ENCODE results near the gene KCNE4.

The KCNE4 gene

DNA sequence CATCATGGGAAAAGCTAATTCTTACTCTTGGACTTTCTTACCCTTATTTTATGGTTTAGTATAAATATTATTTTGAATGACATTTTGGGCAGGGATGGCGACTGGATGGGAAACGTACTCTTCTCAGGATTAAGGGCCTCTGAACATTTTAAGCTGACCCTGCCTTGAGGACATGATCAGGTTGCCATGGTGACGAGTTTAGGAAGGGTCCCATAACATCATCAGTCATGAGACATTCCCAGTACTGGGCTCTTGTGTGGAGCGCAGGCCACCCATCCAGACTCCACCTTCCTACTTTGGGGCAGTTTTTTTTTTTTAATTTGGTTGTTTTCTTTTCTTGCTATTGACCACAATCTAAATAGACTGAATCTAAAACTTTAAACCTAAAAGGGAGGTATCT lies 40.7 kb downstream of the KCNE4 start:
- TF ChIP-seq, protein P1, sequence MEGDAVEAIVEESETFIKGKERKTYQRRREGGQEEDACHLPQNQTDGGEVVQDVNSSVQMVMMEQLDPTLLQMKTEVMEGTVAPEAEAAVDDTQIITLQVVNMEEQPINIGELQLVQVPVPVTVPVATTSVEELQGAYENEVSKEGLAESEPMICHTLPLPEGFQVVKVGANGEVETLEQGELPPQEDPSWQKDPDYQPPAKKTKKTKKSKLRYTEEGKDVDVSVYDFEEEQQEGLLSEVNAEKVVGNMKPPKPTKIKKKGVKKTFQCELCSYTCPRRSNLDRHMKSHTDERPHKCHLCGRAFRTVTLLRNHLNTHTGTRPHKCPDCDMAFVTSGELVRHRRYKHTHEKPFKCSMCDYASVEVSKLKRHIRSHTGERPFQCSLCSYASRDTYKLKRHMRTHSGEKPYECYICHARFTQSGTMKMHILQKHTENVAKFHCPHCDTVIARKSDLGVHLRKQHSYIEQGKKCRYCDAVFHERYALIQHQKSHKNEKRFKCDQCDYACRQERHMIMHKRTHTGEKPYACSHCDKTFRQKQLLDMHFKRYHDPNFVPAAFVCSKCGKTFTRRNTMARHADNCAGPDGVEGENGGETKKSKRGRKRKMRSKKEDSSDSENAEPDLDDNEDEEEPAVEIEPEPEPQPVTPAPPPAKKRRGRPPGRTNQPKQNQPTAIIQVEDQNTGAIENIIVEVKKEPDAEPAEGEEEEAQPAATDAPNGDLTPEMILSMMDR (IDR thresholded peaks at IDR 0.05; ENCODE audit: insufficient read depth, missing control alignments) = no peak
- no peak for DNase-seq (ENCODE audit: insufficient read length, low spot score)
- FAIRE-seq = no peak

DNA sequence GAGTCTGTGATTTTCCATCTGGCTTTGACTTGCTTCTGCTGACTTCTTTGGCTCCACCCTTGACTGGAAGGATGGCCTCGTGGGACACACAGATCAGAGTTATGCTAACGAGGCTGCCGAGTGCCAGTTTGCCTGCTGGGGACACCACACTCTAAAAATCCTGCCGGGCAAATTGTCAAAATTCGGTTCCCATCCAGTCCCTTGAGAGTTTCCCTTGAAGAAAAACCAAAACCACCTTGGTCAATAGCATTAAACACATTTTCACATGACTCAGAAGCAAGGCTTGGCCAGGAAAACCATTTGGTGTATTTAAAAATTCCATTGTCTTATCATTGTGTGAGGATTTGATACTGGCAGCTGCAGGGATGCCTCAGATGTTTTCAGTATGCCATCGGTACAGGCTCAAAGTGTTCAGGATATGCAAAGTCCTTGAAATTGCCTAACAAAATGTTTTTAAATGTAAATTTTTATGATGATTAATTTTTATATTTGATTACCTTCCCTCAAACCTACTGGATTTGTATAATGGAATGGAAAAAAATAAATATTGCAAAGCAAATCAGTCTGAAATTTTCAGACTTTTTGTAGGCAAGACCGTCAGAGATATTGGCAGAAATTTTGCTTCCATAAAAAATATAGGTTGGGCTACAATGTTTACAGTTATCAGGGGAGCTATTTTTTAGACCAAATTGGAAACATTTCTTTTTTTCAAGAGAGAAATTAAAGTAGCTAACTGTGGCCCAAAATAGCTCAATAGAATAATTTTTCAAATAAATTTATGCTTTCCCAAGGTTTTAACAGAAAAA lies 41.6 kb downstream of the KCNE4 start:
- FAIRE-seq (no peak), DNase-seq (ENCODE audit: insufficient read length, low spot score) (no peak)
- TF ChIP-seq, protein P1 (IDR thresholded peaks at IDR 0.05; ENCODE audit: insufficient read depth, missing control alignments) = no peak

DNA sequence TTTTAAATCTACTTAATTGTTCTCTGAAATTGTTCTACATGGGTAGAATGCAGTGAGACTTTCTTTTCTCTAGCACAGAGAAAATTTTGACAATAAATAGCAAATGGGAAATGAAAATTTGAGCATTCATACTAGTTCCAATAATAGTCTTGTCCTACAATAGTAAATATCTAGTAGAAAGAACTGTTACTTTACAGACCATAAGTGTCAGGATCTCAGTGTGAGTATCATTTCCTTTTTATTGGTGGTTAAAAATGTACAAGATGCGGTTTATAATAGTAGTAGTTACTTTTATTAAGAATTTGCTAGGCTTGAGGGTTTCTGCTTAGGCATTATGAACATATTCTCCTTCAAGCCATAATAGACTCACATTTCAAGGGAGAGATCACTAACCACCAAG lies 43.2 kb downstream of the KCNE4 start:
- TF ChIP-seq, protein P1 (IDR thresholded peaks at IDR 0.05; ENCODE audit: insufficient read depth, missing control alignments) = no peak
- DNase-seq (ENCODE audit: insufficient read length, low spot score) (no peak), FAIRE-seq (no peak)

DNA sequence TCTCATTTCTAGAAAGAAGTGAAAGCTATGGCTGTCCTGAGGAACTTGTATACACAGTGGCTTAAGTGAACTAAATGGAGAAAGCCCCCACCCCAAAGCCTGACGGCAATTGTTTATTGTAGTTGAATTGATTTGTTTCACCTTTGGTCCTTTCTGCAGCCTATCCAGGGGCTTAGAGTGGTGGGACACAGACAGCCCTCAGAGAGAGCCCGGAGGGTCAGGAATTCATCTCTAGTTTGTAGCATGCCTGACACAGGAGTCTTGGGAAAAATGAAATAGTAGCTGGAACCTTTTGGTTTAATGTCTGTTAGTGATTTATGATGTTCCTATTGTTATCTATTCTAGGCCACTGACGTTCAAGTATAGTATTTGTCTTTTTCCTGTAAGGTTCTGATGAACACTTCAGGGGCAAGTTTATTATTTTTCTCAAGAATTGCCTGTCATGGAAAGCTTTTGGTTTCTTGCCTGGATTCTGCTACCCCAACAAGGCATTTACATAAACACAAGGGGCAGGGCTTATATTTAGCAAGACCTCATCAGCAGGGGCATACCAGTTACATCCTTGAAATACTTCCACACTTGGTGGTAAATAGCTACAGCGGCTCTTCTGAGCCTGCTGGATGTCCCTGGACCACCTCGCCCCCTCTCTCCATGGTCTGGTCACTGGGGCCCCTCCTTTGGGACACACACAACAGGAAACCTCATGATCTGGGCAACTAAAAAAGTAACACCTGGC lies 44.4 kb downstream of the KCNE4 start:
- DNase-seq (ENCODE audit: insufficient read length, low spot score) (no peak), FAIRE-seq (no peak)
- TF ChIP-seq, protein P1 (IDR thresholded peaks at IDR 0.05; ENCODE audit: insufficient read depth, missing control alignments) = no peak

DNA sequence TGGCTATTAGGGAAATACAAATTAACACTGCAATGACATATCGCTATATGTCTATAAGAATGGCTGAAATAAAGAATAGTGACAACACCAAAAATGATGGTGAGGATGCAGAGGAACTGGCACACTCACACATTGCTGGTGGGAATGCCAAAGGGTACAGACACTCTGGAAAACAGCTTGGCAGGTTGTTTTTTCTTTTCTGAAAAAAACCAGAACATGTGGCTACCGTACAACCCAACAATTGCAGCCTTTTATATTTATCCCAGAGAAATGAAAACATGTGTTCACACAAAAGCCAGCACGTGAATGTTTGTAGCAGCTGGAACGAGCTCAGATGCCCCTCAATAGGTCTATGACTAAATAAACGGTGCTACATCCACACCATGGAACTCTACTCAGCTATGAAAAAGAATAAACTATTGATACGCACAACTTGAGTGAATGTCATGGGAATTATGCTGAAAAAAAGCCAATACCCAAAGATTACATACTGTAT lies 45.9 kb downstream of the KCNE4 start:
- FAIRE-seq = no peak
- TF ChIP-seq, protein P1 (IDR thresholded peaks at IDR 0.05; ENCODE audit: insufficient read depth, missing control alignments) = no peak
- DNase-seq (ENCODE audit: insufficient read length, low spot score) = no peak

DNA sequence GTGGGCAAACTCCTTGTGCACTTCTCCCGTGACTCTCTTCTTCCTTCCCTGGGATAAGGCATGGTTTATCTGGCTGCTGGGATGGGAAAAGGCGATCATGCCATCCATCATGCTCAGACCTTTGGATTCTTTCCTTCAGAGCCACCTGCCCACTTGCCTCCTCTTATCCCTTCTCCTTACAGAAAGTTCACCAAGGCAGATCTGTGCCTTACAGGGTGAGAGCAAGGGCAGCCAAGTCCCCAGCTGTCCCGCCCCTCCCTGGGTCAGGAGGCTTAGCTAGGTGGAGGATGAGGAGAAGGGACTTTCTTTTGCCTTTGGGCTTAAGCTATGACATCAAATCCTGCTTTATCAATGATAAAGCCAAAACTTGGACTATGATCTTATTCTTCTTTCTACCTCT lies 47.6 kb downstream of the KCNE4 start:
- DNase-seq (ENCODE audit: insufficient read length, low spot score) (no peak), FAIRE-seq (no peak)

More for the DNA sequence above, 47.6 kb downstream of the KCNE4 start:
- TF ChIP-seq, protein P1 (IDR thresholded peaks at IDR 0.05; ENCODE audit: insufficient read depth, missing control alignments) = no peak
